Cortex of kidney (tissue), 1 donor: ENCODE data around the gene RARB.

ENCODE experiments used
- DNase-seq: peaks from one replicate; lab custom pipeline; 2025; lab: John Stamatoyannopoulos, UW

The RARB gene

DNA sequence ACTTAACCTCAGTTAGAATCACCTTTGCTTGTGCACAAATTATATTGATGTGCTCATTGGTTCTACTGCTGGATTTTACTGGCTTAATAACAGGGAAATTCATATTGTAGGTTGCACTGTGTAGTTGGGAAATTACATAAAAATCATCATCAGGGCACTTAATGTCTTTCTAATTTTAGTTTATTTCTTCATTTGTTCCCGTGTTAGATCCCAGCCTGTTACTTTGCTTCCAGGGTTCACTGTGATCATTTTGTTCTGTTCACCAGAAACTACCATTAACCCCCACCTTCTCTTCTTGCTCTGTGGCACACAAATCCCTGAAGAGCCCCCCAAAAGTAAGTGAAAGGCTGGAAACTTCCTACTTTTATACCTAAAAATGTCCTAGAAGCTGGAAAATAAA lies 80.4 kb downstream of the RARB start:
- no peak for DNase-seq

DNA sequence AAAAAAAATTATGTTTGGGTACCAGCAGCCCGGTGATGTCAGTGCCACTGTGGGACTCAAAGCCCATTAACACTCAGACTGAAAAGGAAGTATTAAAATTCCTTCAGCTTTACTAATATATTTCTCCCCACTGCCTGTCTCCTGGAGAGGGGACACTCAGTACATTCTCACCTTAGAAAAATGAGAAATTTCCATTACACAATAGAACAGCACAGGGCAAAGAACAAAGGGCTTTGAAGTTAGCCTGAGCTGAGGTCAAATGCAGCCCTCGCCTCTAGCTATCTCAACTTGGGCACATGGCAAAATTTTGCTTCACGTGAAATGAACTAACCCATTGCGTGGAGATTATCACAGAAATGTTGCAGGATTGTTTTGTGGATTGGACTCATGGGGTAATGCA lies 80.8 kb downstream of the RARB start:
- DNase-seq = no peak

DNA sequence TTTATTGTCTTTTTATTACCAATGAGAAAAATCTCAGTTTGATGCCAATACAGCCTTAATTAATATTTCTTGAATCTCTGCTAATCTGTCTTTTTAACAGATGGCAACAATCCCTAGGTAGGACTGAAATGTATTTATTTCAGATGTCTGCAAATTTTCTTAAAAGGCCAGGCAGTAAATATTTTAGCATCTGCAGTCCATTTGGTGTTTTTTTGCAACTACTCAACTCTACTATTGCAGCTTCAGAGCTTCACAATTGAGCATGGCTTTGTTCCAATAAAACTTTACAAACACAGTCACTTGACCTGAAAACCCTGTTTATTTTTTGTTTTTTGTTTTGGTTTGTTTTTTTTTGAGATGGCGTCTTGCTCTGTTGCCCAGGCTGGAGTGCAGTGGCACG lies 82.7 kb downstream of the RARB start:
- DNase-seq = no peak

DNA sequence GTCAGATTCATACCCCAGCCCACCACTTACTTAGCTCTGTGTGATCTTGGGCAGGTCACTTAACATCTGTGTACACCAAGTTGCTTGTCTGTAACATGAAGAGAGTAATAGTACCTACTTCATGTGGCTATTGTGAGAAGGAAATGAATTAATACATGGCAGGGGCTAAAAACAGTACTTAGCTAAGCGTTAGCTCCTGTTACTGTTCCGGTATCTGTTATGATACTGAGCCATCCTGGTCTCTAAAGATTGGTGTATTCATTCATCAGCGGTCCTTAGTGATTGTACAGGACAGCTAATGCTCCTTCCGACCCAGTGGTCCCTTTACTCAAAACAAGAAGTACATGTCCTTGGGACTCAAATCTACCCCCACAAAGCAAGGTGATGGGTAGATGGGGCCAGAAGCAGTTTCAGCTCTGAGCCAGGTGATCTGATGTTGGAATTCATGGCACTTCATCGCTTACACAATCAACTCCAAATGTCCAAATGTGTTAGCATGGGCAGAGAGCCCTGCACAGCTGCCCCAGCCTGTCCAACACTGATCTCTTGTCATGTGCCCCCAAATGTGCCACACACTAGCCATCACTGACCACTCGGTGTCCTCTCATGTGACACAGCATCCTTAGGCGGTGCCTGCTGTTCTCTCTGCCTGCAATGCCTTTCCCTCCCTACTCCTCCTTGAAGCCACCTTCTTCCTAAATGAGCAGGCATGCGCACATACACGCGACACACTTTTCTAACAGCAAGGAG lies 84.1 kb downstream of the RARB start:
- no peak for DNase-seq

DNA sequence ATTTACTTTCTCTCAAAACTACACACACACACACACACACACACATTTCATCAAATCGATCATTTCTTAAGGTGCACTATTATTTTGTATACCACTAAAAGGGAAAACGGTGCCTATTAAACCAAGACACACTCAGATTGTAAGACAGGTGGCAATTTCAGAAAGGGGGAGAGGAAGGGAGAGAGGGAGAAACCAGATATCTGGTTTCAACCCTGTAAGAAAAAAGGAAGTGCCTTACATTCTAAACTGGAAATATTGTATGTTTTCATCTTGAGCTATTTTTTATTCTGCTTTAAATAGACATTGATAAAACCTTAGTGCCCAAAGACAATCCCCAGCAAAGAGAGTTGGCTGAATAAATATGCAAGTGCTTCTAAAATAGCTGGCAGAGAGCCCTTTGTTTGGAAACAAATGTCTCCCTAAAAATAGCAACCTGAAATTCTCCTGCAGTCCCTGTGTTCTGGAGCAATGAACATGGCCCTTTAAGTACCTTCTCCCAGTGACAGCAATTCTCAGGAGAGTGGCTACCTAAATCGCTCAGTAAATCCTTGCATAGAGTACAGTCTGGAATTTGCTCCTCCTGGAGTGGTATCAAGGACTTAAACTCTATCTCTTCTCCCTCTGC lies 85.7 kb downstream of the RARB start:
- no peak for DNase-seq

DNA sequence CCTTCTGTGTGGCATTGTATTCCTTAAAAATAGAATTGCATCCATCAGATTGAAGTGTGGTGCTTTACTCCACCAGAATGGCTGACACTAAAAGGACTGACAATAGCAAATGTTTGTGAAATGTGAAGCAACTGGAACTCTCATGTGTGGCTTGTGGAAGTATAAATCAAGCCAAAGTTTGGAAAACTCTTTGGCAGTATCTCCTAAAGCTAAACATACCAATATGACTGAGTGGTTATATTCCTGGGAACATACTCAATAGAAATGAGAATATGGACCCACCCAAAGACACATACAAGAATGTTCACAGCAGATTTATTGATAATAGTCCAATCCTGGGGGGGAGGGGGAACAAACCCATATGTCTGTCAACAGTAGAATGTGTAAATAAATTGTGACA lies 87.1 kb downstream of the RARB start:
- no peak for DNase-seq

DNA sequence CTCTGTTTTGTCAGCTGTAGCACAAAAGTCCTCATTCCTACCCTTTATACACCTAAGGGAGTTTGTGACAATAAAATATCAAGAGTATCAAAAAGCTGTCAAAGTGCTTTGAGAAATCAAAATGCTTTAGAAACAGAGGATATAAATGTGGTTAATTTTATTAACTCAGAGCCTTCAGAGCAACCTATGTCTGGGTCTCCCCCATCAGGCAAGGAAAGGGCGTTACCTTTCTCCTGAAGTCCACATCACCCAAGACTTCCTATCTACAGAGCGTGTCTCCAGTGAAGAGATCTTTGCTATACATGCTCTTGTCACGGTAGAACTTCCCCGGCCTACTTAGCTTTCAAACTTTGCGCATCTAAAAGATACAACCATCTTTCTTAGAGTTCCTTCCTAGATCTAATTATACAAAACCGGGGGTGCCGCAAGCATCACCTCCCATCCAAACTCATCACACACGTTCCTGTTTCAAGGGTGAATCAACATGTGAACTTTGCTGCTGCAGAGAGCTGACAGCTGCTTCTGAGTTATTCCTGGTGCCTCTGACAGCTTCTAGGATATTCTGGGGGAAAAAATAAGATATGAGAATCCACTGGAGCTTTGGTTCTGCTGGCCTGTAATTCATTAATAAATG lies 93.0 kb downstream of the RARB start:
- no peak for DNase-seq

DNA sequence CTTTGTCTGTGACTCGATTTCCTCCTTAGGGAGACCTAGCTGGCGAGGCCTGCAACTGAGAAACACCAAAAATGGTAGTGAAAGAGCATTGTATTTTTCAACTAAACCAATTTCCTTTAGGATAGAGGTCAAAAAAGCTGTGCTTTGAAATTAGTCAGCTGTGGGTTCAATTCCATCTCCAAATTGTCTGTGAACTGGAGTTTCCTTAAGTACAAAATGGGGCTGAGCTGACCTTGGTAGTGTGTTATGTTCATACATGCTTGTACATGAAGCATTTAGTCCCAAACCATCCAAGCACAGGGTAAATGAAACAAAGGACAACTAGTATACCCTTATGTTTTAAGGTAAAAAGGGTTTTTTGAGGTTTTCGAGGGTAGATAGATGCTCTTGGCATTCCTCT lies 99.3 kb downstream of the RARB start:
- DNase-seq = no peak

DNA sequence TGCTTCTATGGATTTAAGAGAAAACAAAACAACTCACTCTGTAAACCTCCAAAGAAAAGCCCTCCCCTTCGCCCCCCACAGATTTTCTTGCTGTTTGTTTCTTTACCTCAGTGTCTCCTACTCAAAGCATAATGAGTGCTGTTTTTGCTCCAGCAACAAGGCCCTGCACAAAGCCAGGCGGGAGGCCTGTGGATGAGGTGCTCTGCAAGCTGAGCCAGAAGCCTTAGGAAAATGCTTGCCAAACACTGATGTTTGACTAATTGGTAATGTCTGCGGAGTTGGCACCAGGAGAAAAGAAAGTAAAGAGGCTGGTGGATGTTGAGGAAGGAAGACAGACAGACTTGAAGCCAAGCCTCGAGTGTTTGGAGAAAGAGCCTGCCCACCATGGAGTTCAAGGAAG lies 99.7 kb downstream of the RARB start:
- no peak for DNase-seq

DNA sequence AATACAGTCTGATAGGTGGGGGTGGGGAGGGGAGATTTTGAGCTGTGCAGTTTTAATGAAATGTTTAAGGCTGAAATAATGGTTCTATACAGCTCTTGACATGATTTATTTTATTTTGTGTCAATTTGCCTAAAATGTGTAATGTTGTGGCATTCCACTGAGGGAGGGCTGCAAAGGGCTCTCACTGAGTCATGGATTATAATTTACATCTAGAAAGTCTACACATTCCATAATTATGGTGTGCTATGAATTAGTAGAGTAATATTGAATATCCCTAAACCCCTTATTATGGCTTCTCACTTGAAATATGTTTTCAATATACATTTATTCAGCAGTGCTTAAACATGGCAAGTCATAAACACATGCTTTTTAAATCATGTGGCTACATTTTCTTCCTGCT lies 103.9 kb downstream of the RARB start:
- DNase-seq = no peak

DNA sequence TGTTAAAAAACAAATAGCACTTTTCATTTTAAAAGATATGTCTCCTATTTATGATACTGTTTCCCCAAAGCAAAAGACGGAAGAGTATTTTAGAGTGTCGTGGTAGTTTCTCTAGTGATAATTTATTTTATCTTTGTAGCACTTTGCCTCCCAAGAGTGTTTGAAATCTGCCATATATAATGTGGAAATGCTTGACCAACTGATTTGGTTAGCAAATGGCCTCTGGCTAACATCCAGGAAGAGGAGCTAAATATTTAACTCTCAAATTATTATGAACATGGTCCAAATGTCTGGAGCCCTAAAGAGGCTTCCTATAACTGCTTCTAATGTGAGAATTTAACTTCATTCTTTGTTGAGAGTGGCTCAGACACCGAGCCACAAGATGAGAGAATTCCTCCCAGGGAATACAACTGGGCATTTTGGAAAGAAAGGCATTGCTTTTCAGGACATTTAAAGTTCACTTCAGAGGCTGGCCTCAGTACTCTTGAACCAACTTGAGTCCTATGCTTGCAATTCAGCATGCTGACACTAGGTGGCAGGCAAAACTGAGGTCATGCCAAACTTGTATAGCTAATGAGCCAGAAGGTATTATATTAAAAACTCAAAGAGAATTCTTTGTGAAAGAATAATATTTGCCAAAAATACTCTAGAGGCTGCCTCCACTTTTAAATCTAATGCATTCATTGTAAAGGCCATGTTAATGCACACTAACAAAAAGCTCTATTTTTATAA lies 104.5 kb downstream of the RARB start:
- DNase-seq = no peak

DNA sequence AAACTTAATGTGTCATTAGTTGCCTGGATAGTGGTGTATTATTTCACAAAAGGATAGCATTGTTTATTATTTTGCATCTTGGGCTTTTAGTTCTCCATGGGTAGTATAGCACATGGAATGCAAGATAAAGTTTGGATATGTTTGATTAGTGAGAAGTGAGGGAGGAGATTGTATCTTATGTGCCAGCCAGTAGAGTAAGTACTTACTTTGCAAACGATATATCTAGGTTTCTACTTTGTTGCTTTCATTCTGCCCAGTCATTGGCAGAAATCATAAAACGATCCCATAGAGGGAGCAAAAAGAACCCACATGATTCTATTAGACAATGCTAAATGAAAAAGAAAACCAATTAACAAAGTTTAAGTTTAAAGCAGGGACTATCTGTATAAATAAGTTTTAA lies 105.3 kb downstream of the RARB start:
- no peak for DNase-seq

DNA sequence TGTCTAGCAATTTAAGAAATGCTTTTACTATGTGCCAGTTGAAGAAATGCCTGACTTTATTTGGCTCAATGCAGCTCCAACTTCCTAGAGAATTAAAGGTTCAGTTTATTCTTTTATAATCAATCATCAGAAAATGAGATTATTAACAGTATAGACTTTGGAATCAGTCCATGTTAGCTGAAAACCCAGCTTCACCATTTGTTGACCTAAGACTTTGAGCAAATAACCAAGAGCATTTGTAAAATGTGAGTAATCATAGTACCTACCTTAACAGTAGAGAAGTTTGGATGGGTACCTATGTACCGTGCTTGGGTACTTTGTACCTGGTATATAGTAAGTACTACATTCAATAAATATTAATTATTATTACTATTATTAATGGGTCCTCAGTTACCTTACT lies 105.9 kb downstream of the RARB start:
- no peak for DNase-seq

DNA sequence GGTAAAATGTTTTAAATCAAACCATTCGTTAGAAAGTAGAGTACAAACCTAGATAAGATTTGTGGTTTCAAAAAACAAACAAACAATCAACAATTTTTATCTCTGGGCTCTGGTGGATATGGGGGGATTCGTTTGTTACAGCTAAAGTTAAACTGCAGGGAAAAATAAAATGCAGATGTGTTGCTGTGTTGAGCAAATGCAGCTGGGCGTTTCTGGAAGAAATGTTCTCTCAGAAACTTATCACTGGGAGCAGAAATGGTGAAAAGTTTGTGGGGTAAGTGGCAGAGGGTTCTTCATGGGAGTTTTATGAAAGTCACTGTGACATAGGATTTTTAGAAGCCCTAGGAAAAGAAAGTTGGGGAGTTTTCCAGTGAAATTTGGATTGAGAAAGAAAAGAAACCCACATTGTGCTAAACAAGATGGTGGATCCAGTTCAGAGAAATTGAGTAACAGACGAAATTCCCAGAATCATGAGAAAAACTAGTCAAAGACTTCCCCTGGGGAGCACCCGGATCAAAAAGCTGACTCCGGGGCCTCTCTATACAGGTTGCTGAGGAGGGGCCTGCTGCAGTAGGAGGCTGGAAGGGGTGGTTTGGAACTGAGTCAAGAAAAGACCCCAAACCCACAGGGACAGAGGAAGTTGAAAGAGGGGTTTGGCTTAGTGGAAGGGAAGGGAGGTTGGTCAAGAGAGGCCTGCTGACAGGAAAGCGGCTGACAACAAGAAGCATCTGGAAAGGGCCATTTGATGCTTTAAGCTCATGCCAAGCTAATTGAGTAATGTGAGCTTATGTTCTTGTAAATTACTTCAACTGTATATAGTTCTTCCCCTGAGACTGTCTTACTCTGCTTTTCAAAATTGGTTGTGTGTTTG lies 108.7 kb downstream of the RARB start:
- no peak for DNase-seq

DNA sequence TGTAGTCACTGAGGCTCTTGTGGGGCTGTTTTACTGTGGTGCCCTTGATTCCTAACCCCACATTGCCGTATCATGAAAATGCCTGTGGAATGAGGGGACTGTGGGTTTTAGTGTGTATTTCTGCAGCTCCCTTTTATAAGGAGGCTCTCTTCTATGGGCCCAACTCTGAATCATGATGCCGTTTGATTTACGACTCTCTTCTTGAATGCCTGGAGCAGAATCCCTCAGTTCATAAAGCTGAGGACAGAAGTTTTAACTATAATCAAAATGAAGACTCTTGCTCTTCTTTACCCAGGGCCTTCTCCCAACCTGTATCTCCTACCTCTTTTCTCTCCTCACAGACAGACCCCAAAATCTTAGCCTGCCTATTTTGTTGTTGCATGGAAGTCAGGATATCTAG lies 109.5 kb downstream of the RARB start:
- no peak for DNase-seq

DNA sequence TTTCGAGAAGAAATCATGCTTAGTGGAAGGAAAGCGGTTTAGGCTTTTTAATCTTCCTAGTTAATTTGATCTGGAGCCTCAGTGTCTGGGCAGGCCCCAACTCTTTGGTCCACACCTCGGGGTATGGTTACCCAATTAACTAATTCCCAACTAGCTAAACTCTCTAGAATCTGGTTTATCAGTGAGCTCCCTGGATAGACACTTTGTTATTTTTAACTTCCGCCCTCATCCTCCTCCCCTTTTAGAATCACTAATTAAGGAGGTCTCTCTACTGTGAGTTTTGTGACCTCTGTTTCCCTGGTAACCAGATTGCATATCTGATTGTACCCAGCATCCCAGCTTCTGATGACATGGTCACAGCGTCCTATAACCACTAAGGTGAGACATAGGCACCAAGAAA lies 112.2 kb downstream of the RARB start:
- no peak for DNase-seq

DNA sequence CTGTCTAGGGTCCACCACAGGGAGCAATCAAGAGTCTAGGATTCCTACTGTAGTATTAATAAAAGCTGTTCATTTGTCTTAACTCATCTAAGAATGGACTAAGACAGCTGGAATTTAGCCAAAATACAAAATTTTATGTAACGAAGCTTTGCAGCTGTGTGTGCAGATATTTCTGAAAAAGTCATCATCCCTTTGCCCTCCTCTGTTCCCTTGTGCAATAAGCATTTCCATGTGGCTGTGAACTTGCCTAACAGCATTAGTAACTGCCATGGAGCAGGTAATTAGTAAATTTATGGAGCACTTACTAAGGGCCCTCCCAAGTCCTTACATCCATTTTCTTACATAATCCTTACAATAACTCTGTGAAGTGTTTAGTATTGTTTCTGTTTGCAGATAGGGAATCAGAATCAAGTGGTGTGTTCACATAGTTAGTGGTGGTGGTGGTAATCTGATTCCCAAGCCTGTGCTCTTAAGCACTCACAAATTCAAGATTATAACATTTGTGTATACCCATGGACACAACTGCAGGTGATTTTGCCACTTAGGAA lies 114.5 kb downstream of the RARB start:
- no peak for DNase-seq

DNA sequence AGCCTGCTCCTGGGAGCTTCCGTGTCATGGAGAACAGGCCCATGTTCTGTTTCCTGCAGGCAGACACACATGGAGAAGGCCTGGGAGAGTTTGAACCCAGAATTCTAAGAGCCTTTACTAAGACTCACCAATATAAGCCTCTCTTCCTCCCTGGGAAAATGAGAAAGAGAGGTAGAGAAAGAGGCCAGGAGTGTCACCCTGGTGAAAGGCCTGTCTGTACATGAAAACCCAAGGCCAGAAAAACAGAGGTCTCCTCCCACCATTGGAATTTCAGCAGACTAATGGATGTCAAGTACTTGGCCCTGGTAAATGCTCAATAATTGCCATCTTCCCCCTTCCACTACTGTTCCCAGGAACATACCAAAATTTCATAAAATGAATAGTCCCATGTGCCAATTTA lies 119.0 kb downstream of the RARB start:
- DNase-seq = no peak

DNA sequence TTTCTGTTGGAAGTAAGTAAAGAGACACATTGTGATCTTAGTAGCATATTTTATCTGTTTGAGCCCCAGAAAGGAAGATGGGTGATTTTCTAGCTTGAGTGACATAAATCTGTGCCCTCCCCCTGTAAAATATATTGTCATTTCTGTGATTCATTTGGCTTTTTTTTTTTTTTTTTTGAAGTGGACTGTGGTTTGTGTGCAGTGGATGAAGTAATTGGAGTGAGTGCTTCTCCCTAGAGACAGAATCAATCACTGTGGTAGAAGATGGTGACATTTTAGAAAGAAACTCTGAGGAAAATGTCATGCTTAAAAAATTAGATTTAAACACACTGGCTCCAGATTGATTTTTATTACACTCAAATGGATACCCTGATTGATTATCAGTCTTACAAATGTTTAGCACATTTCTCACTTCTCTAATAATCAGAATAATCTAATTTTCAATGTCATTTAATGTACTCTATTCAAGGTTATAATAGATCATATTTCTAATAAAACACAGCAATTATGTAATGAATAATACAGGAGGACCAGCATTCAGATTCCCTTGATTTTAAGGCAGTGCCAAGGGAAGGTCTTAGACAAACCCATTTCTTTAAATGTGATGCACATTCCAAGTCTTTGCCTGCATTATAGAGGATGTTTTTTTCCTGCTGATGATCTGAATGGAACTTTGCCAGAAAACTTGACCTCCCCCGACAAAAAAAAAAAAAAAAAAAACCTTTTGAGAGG lies 120.0 kb downstream of the RARB start:
- DNase-seq = no peak

DNA sequence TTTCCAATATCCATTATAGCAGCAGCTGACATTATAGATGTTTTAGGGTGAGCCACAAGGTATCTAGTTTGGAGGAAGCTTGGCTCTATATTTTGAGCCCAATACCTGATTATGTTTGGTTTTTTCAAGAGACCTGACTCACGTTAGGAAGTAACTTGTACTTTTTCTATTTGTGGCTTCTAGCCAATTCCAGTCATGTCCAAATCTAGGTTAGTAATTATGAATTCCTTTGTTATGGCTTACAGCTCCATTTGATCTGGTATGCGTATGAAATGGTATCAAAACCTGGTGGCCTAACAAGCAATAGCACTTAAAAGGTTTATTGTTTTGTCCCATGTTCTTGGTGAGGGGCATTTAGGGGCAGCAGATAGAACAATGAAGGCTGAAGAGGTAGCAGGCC lies 120.8 kb downstream of the RARB start:
- no peak for DNase-seq

DNA sequence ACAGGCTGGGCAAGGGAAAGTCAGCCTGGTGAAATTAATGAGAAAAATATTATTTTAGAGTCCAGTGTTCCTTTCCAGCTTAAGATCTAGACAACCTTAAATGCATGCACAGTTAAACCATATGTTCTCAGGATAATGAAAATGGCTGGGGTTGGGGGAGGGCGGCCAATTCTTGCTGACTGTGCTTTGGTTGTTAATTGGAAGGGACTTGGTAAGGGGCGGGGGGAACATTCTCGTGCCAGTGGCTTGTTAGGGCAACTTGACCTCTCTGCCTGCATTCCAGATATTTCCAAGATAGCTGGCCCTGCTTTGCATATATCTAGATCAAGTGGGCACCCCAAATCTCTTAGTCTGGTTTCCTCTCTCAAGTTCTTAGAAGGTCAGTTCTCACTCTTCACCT lies 124.2 kb downstream of the RARB start:
- no peak for DNase-seq
